IPS-NIHi7 (cell line): ENCODE results near the gene TTF2.

Experiments
- DNase-seq: peaks from one replicate; pipeline ENCODE4 v3.0.0; 2012; ENCODE audit warnings: mixed read lengths; ENCODE audit errors: extremely low spot score

Gene TTF2

GRCh38 chr1:117046781-117047180, 13.3 kb upstream of the TTF2 start:
- no peak for DNase-seq

GRCh38 chr1:117047271-117047670, 12.9 kb upstream of the TTF2 start:
- DNase-seq: no peak

- no peak for DNase-seq
Measured at GRCh38 chr1:117049857-117050256, 10.3 kb upstream of the TTF2 start.

GRCh38 chr1:117051224-117052064, 8.7 kb upstream of the TTF2 start:
- DNase-seq: no peak

- no peak for DNase-seq
Measured at GRCh38 chr1:117054068-117054467, 6.1 kb upstream of the TTF2 start.

- no peak for DNase-seq
Measured at GRCh38 chr1:117058810-117059209, 1.3 kb upstream of the TTF2 start.

- no peak for DNase-seq
Measured at GRCh38 chr1:117059334-117059677, 820 bp upstream of the TTF2 start.

- peak; percentile 43 for DNase-seq
Measured at GRCh38 chr1:117060441-117061317, 553 bp downstream of the TTF2 start.

GRCh38 chr1:117061986-117062415, 1.9 kb downstream of the TTF2 start:
- DNase-seq: no peak

- DNase-seq: no peak
Measured at GRCh38 chr1:117066367-117066766, 6.2 kb downstream of the TTF2 start.

GRCh38 chr1:117067533-117068370, 7.6 kb downstream of the TTF2 start:
- peak; percentile 62 for DNase-seq

GRCh38 chr1:117068580-117068979, 8.5 kb downstream of the TTF2 start:
- DNase-seq: no peak

GRCh38 chr1:117069220-117069844, 9.2 kb downstream of the TTF2 start:
- DNase-seq: no peak

- no peak for DNase-seq
Measured at GRCh38 chr1:117070124-117070523, 10.0 kb downstream of the TTF2 start.

GRCh38 chr1:117076648-117077047, 16.5 kb downstream of the TTF2 start:
- no peak for DNase-seq

GRCh38 chr1:117077267-117077666, 17.1 kb downstream of the TTF2 start:
- no peak for DNase-seq

GRCh38 chr1:117079737-117080136, 19.6 kb downstream of the TTF2 start:
- no peak for DNase-seq

GRCh38 chr1:117084231-117084630, 24.1 kb downstream of the TTF2 start:
- no peak for DNase-seq

- DNase-seq: no peak
Measured at GRCh38 chr1:117087686-117088085, 27.6 kb downstream of the TTF2 start.

GRCh38 chr1:117089996-117090395, 29.9 kb downstream of the TTF2 start:
- no peak for DNase-seq

- DNase-seq: no peak
Measured at GRCh38 chr1:117092594-117092993, 32.5 kb downstream of the TTF2 start.
